HEK293 (cell line): ENCODE results near the gene DNASE1L3.

Source experiments
- CTCF ChIA-PET: fragments of 350-600 bp; formaldehyde crosslinking; extraction: SDS; loops from one replicate; lab custom pipeline; 2021; ENCODE audit warnings: antibody characterized with exemption; lab: Yijun Ruan, JAX
- POLR2A ChIA-PET: fragments of 300-600 bp; formaldehyde crosslinking; extraction: SDS; loops from one replicate; lab custom pipeline; 2020; ENCODE audit warnings: antibody characterized with exemption, inconsistent platforms; lab: Yijun Ruan, JAX
- H3K27ac ChIP-seq: fragments of 200-500 bp; sonication (Bioruptor generic); 2 replicates; pipeline ENCODE4 v1.5.1; 2014; ENCODE audit warnings: low read depth, low read length, control low read depth, inconsistent platforms; ENCODE audit errors: extremely low read depth
- H3K36me3 ChIP-seq, 2 experiments: fragments of 200-500 bp in 1 of 2; sonication (Bioruptor generic) in 1 of 2; 1 replicate in 1 of 2; 2 replicates in 1 of 2; pipeline ENCODE4 v1.5.1; 2014 to 2017; ENCODE audit warnings: inconsistent platforms in 2 of 2, low read length in 2 of 2; ENCODE audit not compliant: control insufficient read depth in 2 of 2, insufficient read depth in 1 of 2
- H3K4me1 ChIP-seq: fragments of 200-500 bp; sonication (Bioruptor generic); 2 replicates; pipeline ENCODE4 v1.5.1; 2014; ENCODE audit warnings: mild to moderate bottlenecking, low read length, inconsistent platforms; ENCODE audit not compliant: control insufficient read depth, insufficient read depth
- H3K4me3 ChIP-seq: 2 replicates; pipeline ENCODE4 v1.5.1; 2011; ENCODE audit warnings: low read depth, mild to moderate bottlenecking, control low read depth, low read length, moderate library complexity
- H3K9me3 ChIP-seq: fragments of 200-500 bp; sonication (Bioruptor generic); 2 replicates; pipeline ENCODE4 v1.5.1; 2014; ENCODE audit warnings: low read depth, low read length, inconsistent platforms; ENCODE audit not compliant: control insufficient read depth, insufficient read depth
- CTCF ChIP-seq: fragments of 450-650 bp; formaldehyde crosslinking; IDR thresholded peaks from 2 replicates; pipeline ENCODE4 v1.5.1; 2016; ENCODE audit warnings: missing biosample characterization, missing genetic modification characterization
- KLF10 ChIP-seq: fragments of 450-650 bp; IDR thresholded peaks from 2 replicates; pipeline ENCODE4 v1.5.1; 2018; ENCODE audit warnings: missing biosample characterization, mild to moderate bottlenecking, missing genetic modification characterization
- KLF16 ChIP-seq: fragments of 450-650 bp; formaldehyde crosslinking; IDR thresholded peaks from 2 replicates; pipeline ENCODE4 v1.5.1; 2017; ENCODE audit warnings: missing biosample characterization, missing genetic modification characterization
- KLF17 ChIP-seq: fragments of 450-650 bp; formaldehyde crosslinking; IDR thresholded peaks from 2 replicates; pipeline ENCODE4 v1.5.1; 2016; ENCODE audit warnings: missing biosample characterization, missing genetic modification characterization
- KLF8 ChIP-seq: fragments of 450-650 bp; formaldehyde crosslinking; IDR thresholded peaks from 2 replicates; pipeline ENCODE4 v1.5.1; 2016; ENCODE audit warnings: missing biosample characterization, missing genetic modification characterization
- KLF9 ChIP-seq: fragments of 450-650 bp; formaldehyde crosslinking; IDR thresholded peaks from 2 replicates; pipeline ENCODE4 v1.5.1; 2016; ENCODE audit warnings: missing biosample characterization, missing genetic modification characterization, low read depth
- PATZ1 ChIP-seq: fragments of 450-650 bp; formaldehyde crosslinking; IDR thresholded peaks from 2 replicates; pipeline ENCODE4 v1.5.1; 2016; ENCODE audit warnings: missing biosample characterization, missing genetic modification characterization
- PBX3 ChIP-seq: sonication (generic); formaldehyde crosslinking; IDR thresholded peaks from 2 replicates; pipeline ENCODE4 v1.8.1; 2022; ENCODE audit warnings: mild to moderate bottlenecking, moderate library complexity, missing genetic modification reagents
- REST ChIP-seq: fragments of 450-650 bp; formaldehyde crosslinking; IDR thresholded peaks from 2 replicates; pipeline ENCODE4 v1.5.1; 2016; ENCODE audit warnings: missing biosample characterization, missing genetic modification characterization
- SP3 ChIP-seq: fragments of 450-650 bp; formaldehyde crosslinking; IDR thresholded peaks from 2 replicates; pipeline ENCODE4 v1.5.1; 2016; ENCODE audit warnings: missing biosample characterization, missing genetic modification characterization
- TCF7L2 ChIP-seq: IDR thresholded peaks from 2 replicates; pipeline ENCODE4 v1.6.1; 2011; ENCODE audit warnings: low read depth, mild to moderate bottlenecking, inconsistent platforms, low read length, moderate library complexity, borderline replicate concordance
- ZNF155 ChIP-seq: fragments of 450-650 bp; formaldehyde crosslinking; IDR thresholded peaks from 2 replicates; pipeline ENCODE4 v1.5.1; 2016; ENCODE audit warnings: missing biosample characterization, missing genetic modification characterization
- ZNF335 ChIP-seq: fragments of 450-650 bp; formaldehyde crosslinking; conservative IDR thresholded peaks from 2 replicates; pipeline ENCODE4 v1.5.1; 2016; ENCODE audit warnings: missing biosample characterization, missing genetic modification characterization
- ZNF398 ChIP-seq: fragments of 450-650 bp; formaldehyde crosslinking; IDR thresholded peaks from 2 replicates; pipeline ENCODE4 v1.5.1; 2017; ENCODE audit warnings: missing biosample characterization, missing genetic modification characterization
- ZNF449 ChIP-seq: fragments of 450-650 bp; formaldehyde crosslinking; IDR thresholded peaks from 2 replicates; pipeline ENCODE4 v1.5.1; 2017; ENCODE audit warnings: missing biosample characterization, mild to moderate bottlenecking, missing genetic modification characterization, moderate library complexity
- ZNF571 ChIP-seq: fragments of 450-650 bp; formaldehyde crosslinking; IDR thresholded peaks from 2 replicates; pipeline ENCODE4 v1.5.0; 2017; ENCODE audit warnings: missing biosample characterization, missing genetic modification characterization
- ZNF664 ChIP-seq: fragments of 450-650 bp; formaldehyde crosslinking; IDR thresholded peaks from 2 replicates; pipeline ENCODE4 v1.5.1; 2016; ENCODE audit warnings: missing biosample characterization, missing genetic modification characterization
- ZNF692 ChIP-seq: fragments of 450-650 bp; formaldehyde crosslinking; IDR thresholded peaks from 2 replicates; pipeline ENCODE4 v1.5.1; 2016; ENCODE audit warnings: missing biosample characterization, missing genetic modification characterization
- ZSCAN30 ChIP-seq: fragments of 450-650 bp; IDR thresholded peaks from 2 replicates; pipeline ENCODE4 v1.5.1; 2018; ENCODE audit warnings: missing biosample characterization, mild to moderate bottlenecking, missing genetic modification characterization, moderate library complexity
- ZXDB ChIP-seq: fragments of 450-650 bp; formaldehyde crosslinking; IDR thresholded peaks from 2 replicates; pipeline ENCODE4 v1.5.1; 2016; ENCODE audit warnings: missing biosample characterization, missing genetic modification characterization

Gene DNASE1L3

GRCh38 chr3:58237238-58237940, 26.6 kb upstream of the DNASE1L3 start, which contains the start of gene ABHD6:
Gene ABHD6 (plus strand): TSS chr3:58237792. CDS start chr3:58256587, 18,795 bp downstream.
- Histone ChIP-seq H3K4me1 (peaks cover 2% of the 10 kb centered on the region; the same call in 1 of the 2 replicates), H3K27ac (peak within 1 kb of the TSS; percentile 44; the same call in 1 of the 2 replicates), H3K4me3 (peak within 1 kb of the TSS; percentile 70), H3K36me3 (no peaks in the 10 kb centered on the region), H3K9me3 (no peaks in the 10 kb centered on the region)
- ChIA-PET POLR2A (interaction anchor here (1.1 kb wide), 1 partner anchor 69 kb away, joined by 3 read pairs; the partner anchor contains the start of genes HTD2 and RPP14), CTCF (interaction anchor here (1.5 kb wide), 1 partner anchor 63 kb away, joined by 5 read pairs; no protein-coding TSS in a partner anchor)
- peak; percentile 71; the same call in 1 of the 2 replicates for TF ChIP-seq KLF10
- peak; percentile 81; the same call in 1 of the 2 replicates for TF ChIP-seq KLF8
- TF ChIP-seq ZSCAN30 (tag by site-specific recombination): peak; percentile 51; the same call in 1 of the 2 replicates
- peak; percentile 66 for TF ChIP-seq CTCF
- peak; percentile 62 for TF ChIP-seq ZNF335
- no peak for TF ChIP-seq KLF17
- peak; percentile 61; the same call in 1 of the 2 replicates for TF ChIP-seq ZNF449
- peak; percentile 81; the same call in 1 of the 2 replicates for TF ChIP-seq KLF16 (tag by site-specific recombination)
- TF ChIP-seq REST (tag by site-specific recombination): 0 out of 2 replicates have a peak, but pooled peaks have one; percentile 28
- no peak for TF ChIP-seq ZNF398 (tag by site-specific recombination)
- TF ChIP-seq ZXDB (tag by site-specific recombination): peak; percentile 28; the same call in 1 of the 2 replicates
- TF ChIP-seq ZNF664 (tag by site-specific recombination): peak; percentile 90
- 0 out of 2 replicates have a peak, but pooled peaks have one; percentile 23 for TF ChIP-seq ZNF692 (tag by site-specific recombination)
- peak; percentile 71 for TF ChIP-seq PATZ1 (tag by site-specific recombination)
- TF ChIP-seq SP3: peak; percentile 54
- no peak for TF ChIP-seq TCF7L2
- peak; percentile 83 for TF ChIP-seq KLF9 (tag by site-specific recombination)
- no peak for TF ChIP-seq ZNF155
- TF ChIP-seq ZNF571 (tag by site-specific recombination): no peak
- TF ChIP-seq PBX3 (CRISPR knock-in tag): 0 out of 2 replicates have a peak, but pooled peaks have one; percentile 38
